Kidney epithelial cell (primary cell): ENCODE data around the gene PUDP. TPM values are rescaled to one million over a fixed set of nuclear protein-coding genes. Genes with fewer than 3 reads are reported as not detected.

Source experiments
- DNase-seq: peaks from one replicate; pipeline ENCODE4 v3.0.0-alpha.2; 2010; ENCODE audit warnings: low read depth
- H3K27me3 ChIP-seq: 2 replicates; pipeline ENCODE4 v1.6.0; 2011; ENCODE audit warnings: low read length; ENCODE audit not compliant: control insufficient read depth, insufficient read depth
- H3K36me3 ChIP-seq: 2 replicates; pipeline ENCODE4 v1.5.1; 2011; ENCODE audit warnings: low read length; ENCODE audit not compliant: control insufficient read depth, insufficient read depth
- H3K4me3 ChIP-seq: 2 replicates; pipeline ENCODE4 v1.5.1; 2011; ENCODE audit warnings: low read depth, mild to moderate bottlenecking, control low read depth, low read length
- total RNA-seq: library from RNA; depleted of rRNA; stranded (reverse); fragments of >200 nt; gene quantifications from 2 replicates; pipeline ENCODE4 v1.2.3, GENCODE V29; 2015
- TF ChIP-seq, protein P1 (sequence below): IDR thresholded peaks from 2 replicates; pipeline ENCODE4 v1.5.1; 2011; ENCODE audit warnings: mild to moderate bottlenecking, moderate library complexity, low read length, control low read depth, inconsistent platforms; ENCODE audit not compliant: insufficient read depth, poor library complexity, severe bottlenecking

Gene PUDP
- total RNA-seq, 1 donor from 2014 or later = 14.6 TPM

GRCh38 chrX:7146020-7146702 is 1.8 kb downstream of the PUDP start:
- Histone ChIP-seq H3K4me3 (no peak overlapping the region), H3K36me3 (no peaks in the 10 kb centered on the region), H3K27me3 (no peaks in the 10 kb centered on the region)
- TF ChIP-seq, protein P1, sequence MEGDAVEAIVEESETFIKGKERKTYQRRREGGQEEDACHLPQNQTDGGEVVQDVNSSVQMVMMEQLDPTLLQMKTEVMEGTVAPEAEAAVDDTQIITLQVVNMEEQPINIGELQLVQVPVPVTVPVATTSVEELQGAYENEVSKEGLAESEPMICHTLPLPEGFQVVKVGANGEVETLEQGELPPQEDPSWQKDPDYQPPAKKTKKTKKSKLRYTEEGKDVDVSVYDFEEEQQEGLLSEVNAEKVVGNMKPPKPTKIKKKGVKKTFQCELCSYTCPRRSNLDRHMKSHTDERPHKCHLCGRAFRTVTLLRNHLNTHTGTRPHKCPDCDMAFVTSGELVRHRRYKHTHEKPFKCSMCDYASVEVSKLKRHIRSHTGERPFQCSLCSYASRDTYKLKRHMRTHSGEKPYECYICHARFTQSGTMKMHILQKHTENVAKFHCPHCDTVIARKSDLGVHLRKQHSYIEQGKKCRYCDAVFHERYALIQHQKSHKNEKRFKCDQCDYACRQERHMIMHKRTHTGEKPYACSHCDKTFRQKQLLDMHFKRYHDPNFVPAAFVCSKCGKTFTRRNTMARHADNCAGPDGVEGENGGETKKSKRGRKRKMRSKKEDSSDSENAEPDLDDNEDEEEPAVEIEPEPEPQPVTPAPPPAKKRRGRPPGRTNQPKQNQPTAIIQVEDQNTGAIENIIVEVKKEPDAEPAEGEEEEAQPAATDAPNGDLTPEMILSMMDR = no peak
- no peak for DNase-seq

- TF ChIP-seq, protein P1 = no peak
- H3K27me3 ChIP-seq = no peaks in the 10 kb centered on the region
- no peaks in the 10 kb centered on the region for H3K36me3 ChIP-seq
- no peak for DNase-seq
- no peak overlapping the region for H3K4me3 ChIP-seq
Observed at GRCh38 chrX:7145454-7145853, 2.5 kb downstream of the PUDP start.

- Histone ChIP-seq H3K4me3 (no peak overlapping the region), H3K27me3 (no peaks in the 10 kb centered on the region), H3K36me3 (no peaks in the 10 kb centered on the region)
- TF ChIP-seq, protein P1 = no peak
- no peak for DNase-seq
Observed at GRCh38 chrX:7143941-7144525, 3.9 kb downstream of the PUDP start.

GRCh38 chrX:7143076-7143475 is 4.9 kb downstream of the PUDP start:
- Histone ChIP-seq H3K36me3 (no peaks in the 10 kb centered on the region), H3K27me3 (no peaks in the 10 kb centered on the region), H3K4me3 (no peak overlapping the region)
- TF ChIP-seq, protein P1 = no peak
- DNase-seq = no peak

DNA sequence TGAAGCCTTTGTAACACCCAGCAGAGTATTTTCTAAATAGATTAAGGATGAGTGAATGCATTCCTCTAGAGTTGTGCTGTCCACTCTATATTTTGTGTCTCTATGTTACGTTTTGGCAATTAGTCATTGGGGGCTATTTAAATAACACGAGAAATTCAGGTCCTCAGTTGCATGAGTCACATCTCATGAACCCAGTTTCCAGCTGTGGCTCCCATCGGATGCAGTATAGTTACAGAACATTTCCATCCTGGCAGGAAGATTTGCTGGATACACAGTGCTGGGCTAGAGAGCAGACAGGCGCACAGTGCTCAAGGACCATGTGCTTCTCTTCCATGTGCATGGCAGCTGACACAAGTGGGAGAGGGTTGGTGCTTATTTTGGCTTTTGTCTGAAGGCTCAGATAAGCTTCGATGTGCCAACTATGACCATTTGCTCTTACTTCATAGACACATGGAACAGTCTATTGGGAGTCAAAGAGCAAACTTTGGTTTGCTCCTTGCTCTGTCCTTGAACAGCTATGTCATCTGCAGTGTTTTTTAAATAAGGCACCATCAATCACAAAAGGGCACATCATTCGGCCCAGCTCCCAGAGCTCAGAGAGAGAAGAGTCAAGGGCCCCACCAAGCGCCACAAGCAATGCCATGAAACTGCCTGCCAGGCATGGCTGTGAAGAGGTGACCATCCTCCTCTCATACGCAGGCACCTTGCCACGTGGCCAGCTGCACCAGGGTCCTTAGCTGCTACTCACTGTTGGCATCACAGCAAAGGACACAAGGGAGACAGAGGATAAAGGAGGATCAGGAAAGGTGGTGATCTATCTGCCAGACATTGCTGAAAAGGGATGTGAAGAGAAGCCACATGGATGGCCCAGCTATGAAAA is 8.5 kb downstream of the PUDP start:
- no peaks in the 10 kb centered on the region for H3K36me3 ChIP-seq
- DNase-seq = no peak
- no peak overlapping the region for H3K4me3 ChIP-seq
- no peaks in the 10 kb centered on the region for H3K27me3 ChIP-seq
- TF ChIP-seq, protein P1 = no peak
